Stimulated activated CD4-positive, alpha-beta T cell treated with anti-CD3 and anti-CD28 coated beads, Interleukin-1b, Interleukin-23, amount 100 ng/mL, for 1 hour (primary cell): ENCODE data around the gene ZACN.
"Not testable (repeated sequence)": the region's sequence is repeated elsewhere in the genome, so short reads cannot be mapped to it uniquely, and the experiment has no call there.

Source experiments
- DNase-seq, 2 donors: peaks; one replicate each; pipeline ENCODE4 v3.0.0-alpha.2; 2020; ENCODE audit warnings: low read depth in 2 of 2

The ZACN gene

DNA sequence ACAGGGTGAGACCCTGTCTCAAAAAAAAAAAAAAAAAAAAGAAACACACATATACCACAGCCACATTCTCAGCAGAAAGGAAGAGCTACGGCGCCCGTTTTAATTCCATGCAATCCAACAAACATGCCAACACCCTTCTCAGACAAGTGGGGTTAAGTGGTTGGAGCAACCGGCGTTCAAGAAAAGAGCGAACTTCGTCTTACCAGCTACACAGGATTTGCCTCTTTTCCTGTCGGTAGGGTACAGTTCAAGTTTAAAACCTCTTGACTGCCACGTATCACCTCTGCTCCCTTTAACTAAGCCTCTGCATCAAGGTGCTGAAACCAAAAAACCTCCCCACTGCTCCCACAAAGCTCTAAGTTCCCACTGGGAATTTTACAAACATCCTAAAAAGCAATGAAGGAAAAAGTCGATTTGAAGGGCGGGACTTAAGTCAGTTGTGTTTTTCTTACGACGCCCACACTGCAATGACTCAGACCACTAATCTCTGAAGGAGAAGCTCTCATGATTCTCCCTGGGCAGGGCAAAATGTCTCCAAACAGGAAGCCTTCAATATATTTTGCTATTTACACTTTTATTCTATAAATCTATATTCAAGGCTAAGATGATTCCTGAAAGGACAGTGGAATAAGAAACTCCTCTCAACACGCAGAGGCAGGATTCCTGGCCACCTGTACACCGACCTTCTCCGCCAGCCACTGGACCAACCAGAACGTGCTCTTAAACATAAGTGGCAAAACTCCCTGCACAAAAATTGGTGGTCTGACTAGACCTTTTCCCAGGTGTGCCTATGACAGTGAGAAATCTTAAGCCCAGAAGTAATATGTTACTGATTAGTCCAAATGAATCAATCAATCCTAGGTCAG, 25.5 kb upstream of the ZACN start:
- no peak for DNase-seq

DNA sequence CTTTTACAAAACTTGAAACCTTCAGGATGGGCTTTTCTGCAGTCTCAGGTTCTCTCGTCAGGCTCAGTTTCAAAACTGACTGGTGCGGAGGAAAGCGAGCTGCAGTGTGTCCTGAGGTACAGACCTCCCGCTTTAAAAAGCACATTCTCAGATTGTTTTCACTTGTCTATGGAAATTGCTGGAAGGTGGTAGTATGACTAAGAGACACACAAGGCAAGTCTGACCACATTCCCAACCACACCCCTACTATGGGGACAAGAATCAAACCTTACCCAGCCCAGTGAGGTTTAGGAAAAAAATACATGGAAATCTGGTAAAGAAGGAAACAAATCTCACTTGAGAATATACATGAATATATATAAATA, 24.9 kb upstream of the ZACN start:
- DNase-seq, result no peak

DNA sequence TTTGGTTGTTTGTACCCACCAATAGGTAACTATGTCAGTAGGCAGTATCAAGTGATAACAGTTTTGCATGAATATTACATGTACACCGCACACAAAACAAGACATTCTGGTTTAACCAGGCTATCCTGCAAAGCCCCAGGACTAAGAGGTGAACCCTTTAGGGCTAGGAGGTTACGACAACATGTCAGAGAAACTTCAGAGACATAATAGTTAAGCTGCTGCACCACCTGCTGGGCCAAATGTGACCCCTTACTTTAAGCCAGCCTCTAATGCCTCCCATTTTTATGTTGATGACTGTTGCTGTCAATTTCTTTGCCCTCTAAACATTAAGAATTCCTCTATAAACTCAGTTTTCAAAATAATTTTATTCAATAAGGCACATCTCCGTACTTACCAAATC, 22.1 kb upstream of the ZACN start:
- no peak for DNase-seq

DNA sequence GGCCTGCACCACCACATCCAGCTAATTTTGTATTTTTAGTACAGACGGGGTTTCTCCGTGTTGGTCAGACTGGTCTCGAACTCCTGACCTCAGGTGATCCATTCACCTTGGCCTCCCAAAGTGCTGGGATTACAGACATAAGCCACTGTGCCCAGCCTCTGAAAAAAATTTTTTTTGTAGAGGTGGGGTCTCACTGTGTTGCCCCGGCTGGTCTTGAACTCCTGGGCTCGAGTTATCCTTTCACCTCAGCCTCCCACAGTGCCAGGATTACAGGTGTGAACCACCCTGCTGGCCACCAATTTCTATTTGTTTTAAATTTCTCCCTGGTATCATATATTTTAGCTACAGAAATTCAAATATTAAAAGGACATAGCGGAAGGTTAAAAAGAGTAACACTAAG, 20.7 kb upstream of the ZACN start:
- DNase-seq, result not testable (repeated sequence)

DNA sequence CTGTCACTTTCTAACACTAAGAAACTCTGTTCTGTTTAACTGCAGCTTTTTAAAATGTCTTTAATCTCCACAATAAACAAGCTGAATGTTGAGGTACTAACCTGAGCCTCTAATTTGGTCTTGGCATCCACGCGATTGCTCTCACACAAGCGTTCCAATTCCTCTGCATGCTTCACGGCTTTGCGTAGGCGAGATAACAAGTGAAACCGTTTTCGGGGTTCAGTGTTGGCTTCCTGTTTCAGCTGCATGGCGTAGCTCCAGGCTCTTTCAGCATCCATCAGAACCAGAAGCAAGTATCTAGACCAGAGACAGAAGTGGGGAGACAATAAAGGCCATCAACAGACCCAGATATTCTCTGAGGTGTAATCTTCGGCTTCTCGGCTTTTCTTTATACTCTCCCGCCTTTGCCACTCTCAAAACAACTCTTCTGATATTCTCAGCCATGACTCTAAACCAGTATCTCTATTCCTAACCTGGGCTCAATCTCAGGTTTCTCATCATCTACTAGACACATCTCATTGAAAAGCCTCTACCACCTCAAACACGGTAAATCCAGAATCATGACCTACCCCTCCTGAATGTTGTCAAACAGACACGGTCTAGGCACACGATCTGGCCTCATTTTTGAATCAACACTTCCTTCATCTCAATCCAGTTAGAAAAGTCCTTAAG, 15.0 kb upstream of the ZACN start:
- DNase-seq, result no peak

DNA sequence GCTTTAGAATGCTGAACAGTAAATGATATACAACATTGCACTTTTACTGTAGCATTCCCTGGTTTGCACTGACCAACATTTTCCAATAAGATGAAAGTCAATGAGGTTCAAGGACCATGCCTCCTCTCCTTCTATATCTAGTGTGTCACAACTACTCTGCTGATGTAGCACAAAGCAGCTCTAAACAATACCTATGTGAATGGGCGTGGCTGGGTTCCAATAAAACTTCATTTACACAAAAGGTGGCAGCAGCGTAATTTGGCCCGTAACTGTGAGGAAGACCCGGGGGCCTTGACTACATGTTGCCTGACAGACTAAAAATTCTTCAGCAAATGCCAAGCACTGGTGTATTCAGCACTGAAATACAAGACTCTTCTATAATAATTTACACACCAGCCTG, 13.2 kb upstream of the ZACN start:
- no peak for DNase-seq

DNA sequence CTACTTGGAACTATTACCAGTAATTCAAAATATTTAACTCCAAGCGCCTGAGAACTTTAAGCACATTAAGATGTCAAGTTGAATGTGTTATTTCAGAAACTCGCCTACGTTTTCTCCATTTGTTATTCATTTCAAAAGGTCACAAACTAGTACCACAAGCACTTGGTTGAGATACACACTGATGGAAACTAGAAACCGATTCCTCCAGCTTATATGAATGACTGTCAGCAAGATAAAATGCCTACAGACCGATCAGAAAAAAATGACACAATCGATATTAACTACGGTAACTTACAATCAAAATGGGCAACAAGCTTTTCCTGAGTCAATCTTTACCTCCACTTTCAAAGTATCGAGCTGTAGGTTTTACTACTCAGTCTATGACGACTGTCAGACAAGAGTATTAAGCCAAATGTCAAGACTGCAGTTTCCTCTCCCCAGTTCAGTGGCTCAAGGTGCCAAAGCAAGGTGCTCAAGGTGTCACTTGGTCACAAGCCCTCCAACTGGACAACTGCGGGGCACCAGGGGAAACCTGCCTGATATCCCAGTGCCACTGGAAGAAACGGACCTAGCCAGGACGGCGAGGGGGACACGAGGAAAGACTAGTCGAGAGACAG, 7.3 kb upstream of the ZACN start:
- DNase-seq, result no peak

DNA sequence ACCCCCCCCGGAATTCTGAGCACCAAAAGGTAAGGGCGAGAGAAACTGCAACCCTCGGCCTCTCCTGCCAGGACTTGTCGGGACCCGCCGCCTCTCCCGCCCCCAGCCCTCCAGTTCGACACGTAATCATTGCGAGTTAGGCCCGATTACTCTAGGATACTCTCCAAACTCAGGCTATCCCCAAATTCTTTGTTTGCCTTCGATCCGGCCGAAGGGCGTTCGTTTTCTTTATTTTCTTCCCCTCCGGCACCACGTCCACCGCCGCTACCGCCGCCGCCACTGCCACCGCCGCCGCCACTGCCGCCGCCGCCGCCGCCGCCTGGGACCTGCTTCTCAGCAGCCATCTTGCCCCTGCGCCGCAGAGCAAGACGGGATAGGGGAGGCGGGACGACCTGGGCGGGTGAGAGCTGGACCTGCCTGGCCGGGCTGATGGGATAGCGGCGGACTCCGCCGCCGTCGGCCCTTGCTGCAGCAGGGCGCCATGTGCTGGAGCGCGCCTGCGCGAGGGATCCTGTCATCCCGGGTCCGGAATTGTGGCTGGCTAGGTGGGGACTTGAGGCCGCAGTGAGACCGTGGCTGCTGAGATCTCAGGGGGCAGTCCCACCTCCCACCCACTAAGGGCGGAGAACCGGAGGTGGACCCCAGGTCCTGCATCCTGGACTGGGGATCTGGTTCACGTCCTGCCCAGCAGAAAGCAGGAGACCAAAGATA, 6.7 kb upstream of the ZACN start, which contains the start of gene SRP68:
Gene SRP68 (minus strand): TSS at position 370 of the 711 bp plus-strand sequence. CDS start 26 bp downstream, at position 344.
- peak; percentile 63 to 64 for DNase-seq

DNA sequence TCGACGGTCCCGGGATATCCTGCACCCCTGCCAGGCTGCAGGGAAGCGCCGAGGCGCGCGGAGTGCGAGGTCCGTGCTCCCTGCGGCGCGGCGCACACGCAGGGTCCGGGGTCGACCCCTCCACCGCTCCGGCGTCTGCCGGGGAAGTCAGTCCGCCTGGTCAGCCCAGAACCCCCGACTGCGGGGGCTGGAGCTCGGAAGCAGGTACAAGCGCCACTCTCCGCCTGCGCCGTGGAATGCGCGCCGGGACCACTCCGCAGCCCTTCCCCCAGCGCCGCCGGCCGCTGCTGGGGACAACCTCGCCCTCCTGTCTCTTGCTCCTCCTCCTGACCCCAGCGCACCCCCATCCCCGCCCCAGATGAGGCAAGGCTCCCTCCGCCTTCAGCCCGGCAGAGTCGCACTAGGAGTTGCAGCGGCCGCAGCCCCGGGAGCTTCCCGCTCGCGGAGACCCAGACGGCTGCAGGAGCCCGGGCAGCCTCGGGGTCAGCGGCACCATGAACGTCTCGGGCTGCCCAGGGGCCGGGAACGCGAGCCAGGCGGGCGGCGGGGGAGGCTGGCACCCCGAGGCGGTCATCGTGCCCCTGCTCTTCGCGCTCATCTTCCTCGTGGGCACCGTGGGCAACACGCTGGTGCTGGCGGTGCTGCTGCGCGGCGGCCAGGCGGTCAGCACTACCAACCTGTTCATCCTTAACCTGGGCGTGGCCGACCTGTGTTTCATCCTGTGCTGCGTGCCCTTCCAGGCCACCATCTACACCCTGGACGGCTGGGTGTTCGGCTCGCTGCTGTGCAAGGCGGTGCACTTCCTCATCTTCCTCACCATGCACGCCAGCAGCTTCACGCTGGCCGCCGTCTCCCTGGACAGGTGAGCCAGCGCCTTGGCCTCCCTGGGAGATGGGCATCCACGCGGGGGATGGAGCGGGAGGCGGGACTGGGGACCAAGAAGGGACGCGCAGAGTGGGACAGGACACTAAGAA, 4.3 kb upstream of the ZACN start, which contains the start of gene GALR2:
Gene GALR2 (plus strand): TSS at position 392 of the 974 bp plus-strand sequence. CDS start 103 bp downstream, at position 495.
- DNase-seq, result no peak

DNA sequence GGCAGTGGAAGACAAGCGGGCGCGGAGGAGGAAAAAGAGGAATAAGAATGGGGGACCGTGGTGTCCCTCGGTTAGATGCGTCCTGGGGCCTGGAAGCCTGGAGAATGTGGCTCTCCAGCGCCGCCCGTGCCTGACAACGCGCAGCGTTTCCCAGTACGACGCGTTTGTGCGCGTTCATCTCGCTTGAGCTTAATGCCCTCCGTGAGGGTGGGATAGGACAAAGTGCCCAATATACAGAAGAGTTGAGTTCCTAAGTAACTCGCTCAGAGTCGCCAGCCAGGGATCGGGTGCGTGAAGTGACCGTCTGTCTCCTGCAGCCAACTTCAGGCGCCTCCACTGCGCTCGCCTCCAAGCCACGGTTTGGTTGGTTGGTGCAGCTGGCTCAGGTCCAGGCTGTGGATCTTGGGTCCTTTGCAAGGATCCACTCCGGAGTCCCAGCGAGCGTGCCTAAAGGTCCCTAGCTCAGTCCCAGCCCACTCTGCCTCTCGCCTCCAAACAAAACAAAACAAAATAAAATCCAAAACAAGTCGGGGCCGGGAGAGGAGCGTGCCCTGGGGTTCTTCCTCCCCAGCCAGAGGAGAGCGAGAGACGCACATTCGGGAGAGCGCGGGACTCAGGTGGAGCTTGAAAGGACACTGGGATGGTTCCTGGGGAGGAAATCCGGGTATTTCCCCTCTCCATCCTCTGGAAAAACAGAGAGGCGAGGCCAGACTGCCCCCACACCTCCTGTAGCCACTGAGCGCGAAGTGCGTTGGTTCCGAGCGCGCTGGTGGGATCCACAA, 3.4 kb upstream of the ZACN start:
- no peak for DNase-seq

DNA sequence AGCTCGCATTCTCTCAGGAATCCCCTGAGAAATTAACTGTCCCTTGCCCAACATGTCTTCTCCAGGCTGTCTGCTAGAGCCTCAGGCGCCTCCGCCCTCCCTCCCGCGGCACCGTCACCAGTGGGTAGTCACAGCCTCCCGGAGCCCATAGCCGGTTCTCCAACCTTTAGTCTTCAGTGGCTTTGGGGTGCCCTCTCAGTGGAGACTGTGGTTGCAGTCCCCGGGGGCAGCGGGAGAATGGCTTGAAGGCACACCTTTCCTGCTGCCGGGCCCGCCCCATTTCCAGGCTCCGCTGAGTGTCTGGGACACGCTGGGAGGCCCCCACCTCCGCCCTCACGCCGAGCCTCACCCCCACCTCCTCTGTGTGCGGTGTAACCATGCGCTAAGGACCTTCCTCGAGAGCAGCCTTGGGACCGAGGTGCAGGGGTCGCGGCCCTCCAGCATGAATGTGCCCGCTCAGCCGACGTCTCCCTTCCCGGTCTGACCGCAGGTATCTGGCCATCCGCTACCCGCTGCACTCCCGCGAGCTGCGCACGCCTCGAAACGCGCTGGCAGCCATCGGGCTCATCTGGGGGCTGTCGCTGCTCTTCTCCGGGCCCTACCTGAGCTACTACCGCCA, 2.7 kb upstream of the ZACN start:
- DNase-seq, result no peak

DNA sequence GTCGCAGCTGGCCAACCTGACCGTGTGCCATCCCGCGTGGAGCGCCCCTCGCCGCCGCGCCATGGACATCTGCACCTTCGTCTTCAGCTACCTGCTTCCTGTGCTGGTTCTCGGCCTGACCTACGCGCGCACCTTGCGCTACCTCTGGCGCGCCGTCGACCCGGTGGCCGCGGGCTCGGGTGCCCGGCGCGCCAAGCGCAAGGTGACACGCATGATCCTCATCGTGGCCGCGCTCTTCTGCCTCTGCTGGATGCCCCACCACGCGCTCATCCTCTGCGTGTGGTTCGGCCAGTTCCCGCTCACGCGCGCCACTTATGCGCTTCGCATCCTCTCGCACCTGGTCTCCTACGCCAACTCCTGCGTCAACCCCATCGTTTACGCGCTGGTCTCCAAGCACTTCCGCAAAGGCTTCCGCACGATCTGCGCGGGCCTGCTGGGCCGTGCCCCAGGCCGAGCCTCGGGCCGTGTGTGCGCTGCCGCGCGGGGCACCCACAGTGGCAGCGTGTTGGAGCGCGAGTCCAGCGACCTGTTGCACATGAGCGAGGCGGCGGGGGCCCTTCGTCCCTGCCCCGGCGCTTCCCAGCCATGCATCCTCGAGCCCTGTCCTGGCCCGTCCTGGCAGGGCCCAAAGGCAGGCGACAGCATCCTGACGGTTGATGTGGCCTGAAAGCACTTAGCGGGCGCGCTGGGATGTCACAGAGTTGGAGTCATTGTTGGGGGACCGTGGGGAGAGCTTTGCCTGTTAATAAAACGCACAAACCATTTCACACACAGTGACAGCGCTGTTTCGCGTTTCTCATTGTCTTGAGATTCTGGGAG, 2.0 kb upstream of the ZACN start:
- no peak for DNase-seq

DNA sequence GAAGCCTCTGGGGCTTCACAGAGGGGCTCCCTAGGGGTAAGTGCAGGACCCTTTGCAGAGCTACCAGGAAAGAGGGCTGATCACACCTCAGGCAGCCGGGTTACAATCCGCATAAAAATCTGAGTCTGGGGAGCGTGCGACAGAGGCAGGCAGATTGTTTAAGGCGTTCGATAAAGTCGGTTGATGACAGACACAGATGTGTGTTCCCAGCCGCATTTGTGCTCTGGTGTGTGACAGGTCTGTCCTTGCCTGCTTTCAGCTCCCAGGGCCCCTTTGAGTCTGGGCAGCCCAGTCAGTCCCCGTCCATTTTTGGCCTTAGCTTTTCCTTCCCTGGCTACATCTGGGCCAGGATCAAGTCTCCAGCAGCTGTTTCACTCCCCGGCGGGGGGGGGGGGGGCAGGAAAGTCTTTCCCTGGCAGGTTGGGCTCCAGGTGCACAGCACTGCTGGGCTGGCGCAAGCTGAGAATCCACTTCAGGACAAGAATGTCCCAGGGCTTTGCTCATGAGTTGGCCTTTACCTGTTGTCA, 1.3 kb upstream of the ZACN start:
- no peak for DNase-seq

DNA sequence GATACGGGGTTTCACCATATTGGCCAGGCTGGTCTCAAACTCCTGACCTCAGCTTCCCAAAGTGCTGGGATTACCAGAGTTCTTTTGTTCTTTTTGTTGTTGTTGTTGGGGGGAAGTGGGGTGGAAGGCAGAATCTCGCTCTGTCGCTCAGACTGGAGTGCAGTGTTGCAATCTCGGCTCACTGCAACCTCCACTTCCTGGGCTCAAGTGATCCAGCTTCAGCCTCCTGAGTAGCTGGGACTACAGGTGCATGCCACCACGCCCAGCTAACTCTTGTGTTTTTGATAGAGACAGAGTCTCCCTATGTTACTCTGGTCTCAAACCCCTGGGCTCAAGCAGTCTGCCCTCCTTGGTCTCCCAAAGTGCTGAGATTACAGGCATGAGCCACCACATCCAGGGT, 612 bp upstream of the ZACN start:
- not testable (repeated sequence) for DNase-seq

DNA sequence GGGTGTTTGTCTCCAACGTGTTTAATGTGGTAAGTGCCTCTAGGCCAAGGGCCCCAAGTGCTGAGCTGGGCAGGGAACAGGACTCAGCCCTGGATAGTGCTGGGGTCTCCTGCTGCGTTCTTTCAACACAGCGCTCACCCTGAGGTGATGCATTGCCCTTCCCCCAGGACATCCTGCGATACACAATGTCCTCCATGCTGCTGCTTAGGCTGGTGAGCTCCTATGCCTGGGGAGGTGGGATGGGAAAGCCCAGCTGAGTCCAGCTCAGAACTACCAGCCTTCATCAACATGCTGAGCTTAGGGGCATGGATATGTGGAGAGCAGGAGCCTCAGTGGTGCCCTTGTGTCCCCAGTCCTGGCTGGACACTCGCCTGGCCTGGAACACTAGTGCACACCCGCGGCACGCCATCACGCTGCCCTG, 563 bp downstream of the ZACN start:
- no peak for DNase-seq

DNA sequence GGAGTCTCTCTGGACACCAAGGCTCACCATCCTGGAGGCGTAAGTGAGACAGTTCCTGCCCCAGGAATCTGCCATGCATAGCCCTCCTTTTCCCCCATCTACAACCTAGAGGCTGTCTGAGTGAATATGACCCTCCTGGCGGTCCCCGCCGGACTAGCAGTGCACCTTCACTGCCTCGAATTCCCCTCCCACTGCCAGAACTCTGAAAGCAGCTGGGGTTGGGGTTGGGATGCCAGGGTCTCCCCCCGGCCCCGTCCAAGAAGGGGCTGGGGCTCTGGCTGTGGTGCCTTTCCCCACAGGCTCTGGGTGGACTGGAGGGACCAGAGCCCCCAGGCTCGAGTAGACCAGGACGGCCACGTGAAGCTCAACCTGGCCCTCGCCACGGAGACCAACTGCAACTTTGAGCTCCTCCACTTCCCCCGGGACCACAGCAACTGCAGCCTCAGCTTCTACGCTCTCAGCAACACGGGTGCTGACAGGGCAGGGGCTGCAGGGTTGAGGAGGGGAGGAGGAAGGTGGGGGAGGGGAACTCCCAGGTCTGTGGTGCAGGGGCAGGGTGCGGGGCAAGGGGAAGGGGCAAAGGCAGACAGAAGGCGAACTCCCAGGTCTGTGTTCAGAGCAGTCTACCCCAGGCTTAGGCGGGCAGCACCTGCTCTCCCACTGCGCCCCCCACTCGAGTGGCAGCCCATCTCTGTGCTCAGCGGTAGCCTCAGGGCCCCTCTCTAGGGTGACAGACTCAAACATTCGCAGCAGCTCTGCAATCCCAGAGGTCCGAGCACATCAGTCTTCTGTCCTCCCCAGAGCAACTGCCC, 1.2 kb downstream of the ZACN start:
- DNase-seq, result no peak

DNA sequence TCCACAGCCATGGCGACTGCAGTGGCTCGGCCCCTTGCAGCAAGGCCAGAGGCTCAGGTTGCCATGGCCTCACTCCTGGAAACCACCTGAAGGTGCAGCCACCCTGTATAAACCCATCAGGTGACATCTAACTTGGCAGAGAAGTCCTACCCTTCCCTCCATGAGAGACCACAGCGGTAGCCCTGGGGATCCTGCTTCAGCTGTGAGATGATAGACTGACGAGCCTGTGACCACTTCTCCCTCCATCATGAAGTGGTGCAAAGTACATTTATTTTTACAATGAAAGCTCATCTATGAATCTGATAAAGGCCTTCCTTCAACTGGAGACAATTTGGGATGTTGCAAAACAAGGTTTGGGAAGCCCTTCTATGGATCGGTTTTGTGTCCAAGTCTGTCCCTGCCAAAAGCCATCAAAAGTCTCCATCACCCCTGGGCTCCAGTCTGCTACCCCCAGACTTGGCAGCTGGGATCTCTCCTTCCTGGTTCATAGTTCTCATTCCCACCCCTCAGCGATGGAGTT, 1.8 kb downstream of the ZACN start:
- no peak for DNase-seq
